Ascending aorta (tissue), 2 donors: ENCODE measurements around the gene GOLGA6A. TPM values are rescaled to one million over a fixed set of nuclear protein-coding genes. Genes with fewer than 3 reads are reported as not detected.

Experiments used
- DNase-seq, 2 donors: peaks; one replicate each; pipeline ENCODE4 v3.0.0-alpha.2; 2019; ENCODE audit warnings: low spot score in 2 of 2
- H3K27ac ChIP-seq, 2 donors: fragments of 200-600 bp; sonication (generic); one replicate each; pipeline ENCODE4 v1.5.1; 2016 to 2017; ENCODE audit warnings: mild to moderate bottlenecking in 1 of 2
- H3K27me3 ChIP-seq: fragments of 200-600 bp; sonication (generic); one replicate; pipeline ENCODE4 v1.5.1; 2017
- H3K36me3 ChIP-seq, 2 donors: fragments of 200-600 bp; sonication (generic); one replicate each; pipeline ENCODE4 v1.5.1; 2016
- H3K4me1 ChIP-seq, 2 donors: fragments of 200-600 bp; sonication (generic); one replicate each; pipeline ENCODE4 v1.5.1; 2016 to 2017; ENCODE audit warnings: mild to moderate bottlenecking in 1 of 2
- H3K4me3 ChIP-seq, 2 donors: fragments of 200-600 bp; sonication (generic); one replicate each; pipeline ENCODE4 v1.5.1; 2016 to 2017; ENCODE audit warnings: mild to moderate bottlenecking in 1 of 2
- H3K9me3 ChIP-seq, 2 donors: fragments of 200-600 bp; sonication (generic); one replicate each; pipeline ENCODE4 v1.5.1; 2016
- intact Hi-C: fragments of 100-400 bp; cut with DNase I; formaldehyde crosslinking; loops from one replicate; pipeline ENCODE4 v1.15.1; 2023
- total RNA-seq: library from RNA; depleted of rRNA; stranded (reverse); fragments of >200 nt; gene quantifications from one replicate; pipeline ENCODE4 v1.1.0, GENCODE V29; 2016
- TF ChIP-seq, protein P1 (sequence below), 3 experiments: fragments of 200-600 bp in 2 of 3; fragments of 450-650 bp in 1 of 3; sonication (generic) in 2 of 3; IDR thresholded peaks; one replicate each; pipeline ENCODE4 v1.5.1; 2016 to 2019; ENCODE audit warnings: antibody characterized with exemption in 3 of 3, mild to moderate bottlenecking in 1 of 3, moderate library complexity in 1 of 3

The GOLGA6A gene
- total RNA-seq, 1 donor from 2014 or later, result not detected

DNA sequence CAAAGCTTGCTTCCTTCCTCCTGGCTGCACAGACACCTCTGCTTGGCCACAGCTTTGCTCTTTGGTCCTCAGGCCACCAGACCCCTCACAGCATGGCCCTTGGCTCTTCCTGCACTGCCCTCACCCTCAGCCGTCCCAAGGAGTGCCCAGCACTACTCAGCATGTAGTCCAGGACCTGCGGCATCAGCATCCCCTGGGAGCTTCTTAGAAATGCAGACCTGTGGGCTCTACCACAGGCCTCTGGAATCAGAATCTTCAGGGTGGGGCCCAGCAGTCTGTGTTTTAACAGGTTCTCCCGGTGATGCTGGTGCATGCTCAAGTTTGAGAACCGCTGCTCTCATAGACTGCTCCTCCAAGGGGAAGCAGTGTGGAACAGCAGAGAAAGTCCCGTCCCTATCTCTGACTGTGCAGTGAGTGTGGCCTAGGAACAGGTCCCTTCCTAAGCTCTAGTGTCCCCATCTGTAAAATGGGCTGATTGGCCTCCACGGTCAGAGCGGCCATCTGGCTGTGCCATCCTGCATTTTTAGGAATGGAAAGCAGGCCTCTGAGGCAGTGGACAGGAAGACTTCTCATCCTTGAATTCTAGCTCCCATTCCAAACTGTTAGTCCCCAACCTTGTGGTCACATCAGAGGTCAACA lies 36.6 kb downstream of the GOLGA6A start:
- peaks cover 14 to 32% of the 10 kb centered on the region in 2 donors for H3K4me1 ChIP-seq
- no peak overlapping the region for H3K4me3 ChIP-seq
- no peak overlapping the region for H3K27ac ChIP-seq
- intact Hi-C loops, result no loop called here
- TF ChIP-seq, protein P1, sequence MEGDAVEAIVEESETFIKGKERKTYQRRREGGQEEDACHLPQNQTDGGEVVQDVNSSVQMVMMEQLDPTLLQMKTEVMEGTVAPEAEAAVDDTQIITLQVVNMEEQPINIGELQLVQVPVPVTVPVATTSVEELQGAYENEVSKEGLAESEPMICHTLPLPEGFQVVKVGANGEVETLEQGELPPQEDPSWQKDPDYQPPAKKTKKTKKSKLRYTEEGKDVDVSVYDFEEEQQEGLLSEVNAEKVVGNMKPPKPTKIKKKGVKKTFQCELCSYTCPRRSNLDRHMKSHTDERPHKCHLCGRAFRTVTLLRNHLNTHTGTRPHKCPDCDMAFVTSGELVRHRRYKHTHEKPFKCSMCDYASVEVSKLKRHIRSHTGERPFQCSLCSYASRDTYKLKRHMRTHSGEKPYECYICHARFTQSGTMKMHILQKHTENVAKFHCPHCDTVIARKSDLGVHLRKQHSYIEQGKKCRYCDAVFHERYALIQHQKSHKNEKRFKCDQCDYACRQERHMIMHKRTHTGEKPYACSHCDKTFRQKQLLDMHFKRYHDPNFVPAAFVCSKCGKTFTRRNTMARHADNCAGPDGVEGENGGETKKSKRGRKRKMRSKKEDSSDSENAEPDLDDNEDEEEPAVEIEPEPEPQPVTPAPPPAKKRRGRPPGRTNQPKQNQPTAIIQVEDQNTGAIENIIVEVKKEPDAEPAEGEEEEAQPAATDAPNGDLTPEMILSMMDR (IDR thresholded peaks at IDR 0.05), result no peak
- DNase-seq, result peak in 1 of 2 donors; percentile 60
- no peaks in the 10 kb centered on the region for H3K27me3 ChIP-seq
- H3K36me3 ChIP-seq, result peaks cover 6 to 26% of the 10 kb centered on the region in 2 donors
- H3K9me3 ChIP-seq, result no peaks in the 10 kb centered on the region

DNA sequence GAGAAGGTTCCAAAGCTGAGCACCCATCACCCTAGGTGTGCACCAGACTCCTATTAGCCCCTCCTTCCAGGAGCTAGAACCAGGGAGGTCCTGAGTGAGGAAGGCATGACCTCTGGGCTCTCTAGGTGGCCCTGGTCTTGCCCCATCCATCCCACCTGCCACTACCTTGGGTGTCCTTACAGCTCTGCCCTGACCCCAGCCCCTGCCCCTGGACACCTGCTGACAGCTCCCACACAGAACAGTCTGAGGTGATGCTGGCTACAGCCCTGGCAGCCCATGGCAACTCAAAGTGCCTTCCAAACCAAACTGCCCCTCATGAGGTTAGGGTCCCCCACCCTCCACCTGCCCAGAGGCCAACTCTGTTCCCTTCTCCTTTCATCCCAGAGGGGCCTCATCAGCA lies 37.2 kb downstream of the GOLGA6A start:
- Histone ChIP-seq H3K4me1 (peaks cover 14 to 29% of the 10 kb centered on the region in 2 donors), H3K4me3 (no peak overlapping the region), H3K27ac (no peak overlapping the region), H3K9me3 (no peaks in the 10 kb centered on the region), H3K27me3 (no peaks in the 10 kb centered on the region), H3K36me3 (peaks cover 6 to 26% of the 10 kb centered on the region in 2 donors)
- TF ChIP-seq, protein P1 (IDR thresholded peaks at IDR 0.05), result no peak
- DNase-seq, result no peak
- intact Hi-C loops, result no loop called here

DNA sequence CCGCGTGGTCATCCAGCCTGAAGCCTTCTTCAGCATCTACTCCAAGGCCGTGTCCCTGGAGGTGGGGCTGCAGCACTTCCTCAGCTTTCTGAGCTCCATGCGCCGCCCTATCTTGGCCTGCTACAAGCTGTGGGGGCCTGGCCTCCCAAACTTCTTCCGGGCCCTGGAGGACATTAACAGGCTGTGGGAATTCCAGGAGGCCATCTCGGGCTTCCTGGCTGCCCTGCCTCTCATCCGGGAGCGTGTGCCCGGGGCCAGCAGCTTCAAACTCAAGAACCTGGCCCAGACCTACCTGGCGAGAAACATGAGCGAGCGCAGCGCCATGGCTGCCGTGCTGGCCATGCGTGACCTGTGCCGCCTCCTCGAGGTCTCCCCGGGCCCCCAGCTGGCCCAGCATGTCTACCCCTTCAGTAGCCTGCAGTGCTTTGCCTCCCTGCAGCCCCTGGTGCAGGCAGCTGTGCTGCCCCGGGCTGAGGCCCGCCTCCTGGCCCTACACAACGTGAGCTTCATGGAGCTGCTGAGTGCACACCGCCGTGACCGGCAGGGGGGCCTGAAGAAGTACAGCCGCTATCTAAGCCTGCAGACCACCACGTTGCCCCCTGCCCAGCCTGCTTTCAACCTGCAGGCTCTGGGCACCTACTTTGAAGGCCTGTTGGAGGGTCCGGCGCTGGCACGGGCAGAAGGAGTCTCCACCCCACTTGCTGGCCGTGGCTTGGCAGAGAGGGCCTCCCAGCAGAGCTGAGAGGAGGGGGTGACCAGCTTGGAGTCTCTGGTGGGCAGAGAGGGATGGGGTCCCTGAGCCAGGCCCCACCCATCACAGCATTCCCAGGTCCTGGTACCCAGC lies 37.9 kb downstream of the GOLGA6A start:
- H3K9me3 ChIP-seq, result no peaks in the 10 kb centered on the region
- H3K4me1 ChIP-seq, result peaks cover 17 to 29% of the 10 kb centered on the region in 2 donors
- peaks cover 6 to 26% of the 10 kb centered on the region in 2 donors for H3K36me3 ChIP-seq

DNA sequence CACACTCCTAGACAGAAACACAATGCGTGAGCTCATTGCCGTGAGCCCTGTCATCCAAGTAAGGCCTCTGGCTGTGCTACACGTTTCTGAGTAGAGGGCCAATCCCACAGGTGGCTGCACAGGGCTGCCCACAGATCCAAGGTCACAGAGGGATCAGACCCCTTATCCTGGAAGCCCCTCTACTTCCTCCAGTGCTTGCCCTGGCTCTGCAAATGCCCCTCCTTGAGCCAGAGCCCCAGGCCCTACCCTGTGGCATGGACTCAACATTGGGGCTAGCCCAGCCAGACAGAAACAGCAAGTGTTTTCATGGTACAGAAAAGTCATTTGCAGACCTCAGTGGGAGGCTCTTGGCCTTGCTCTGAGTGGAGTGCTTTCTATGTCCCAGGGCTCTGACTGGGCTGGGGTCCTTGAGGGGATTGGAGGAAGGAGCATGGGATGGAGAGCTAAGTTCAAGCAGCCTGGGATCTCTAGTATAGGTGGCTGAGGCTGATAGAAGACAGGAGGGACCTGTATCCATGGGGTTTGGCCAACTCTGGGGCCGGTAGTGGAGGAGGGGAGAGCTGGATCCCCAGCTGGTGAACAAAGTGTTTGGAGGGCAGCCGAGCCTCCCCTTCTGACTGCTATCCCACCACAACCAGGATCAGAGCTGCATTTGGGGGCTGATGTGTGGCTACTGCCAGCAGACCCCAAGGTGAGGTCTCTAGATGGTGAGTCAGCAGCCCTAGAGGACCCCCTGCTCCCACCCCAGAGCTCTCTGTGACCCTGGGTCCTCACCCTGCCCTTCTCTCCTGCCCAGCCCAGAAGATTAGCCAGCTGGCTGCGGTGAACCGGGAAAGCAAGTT lies 38.7 kb downstream of the GOLGA6A start:
- TF ChIP-seq, protein P1 (IDR thresholded peaks at IDR 0.05), result no peak
- peaks cover 6 to 26% of the 10 kb centered on the region in 2 donors for H3K36me3 ChIP-seq
- peak overlapping the region; percentile 34 to 60 for H3K27ac ChIP-seq
- peaks cover 18 to 30% of the 10 kb centered on the region in 2 donors for H3K4me1 ChIP-seq
- intact Hi-C loops, result no loop called here
- H3K9me3 ChIP-seq, result no peaks in the 10 kb centered on the region
- peak in 1 of 2 donors; percentile 52 for DNase-seq
- H3K4me3 ChIP-seq, result no peak overlapping the region
- no peaks in the 10 kb centered on the region for H3K27me3 ChIP-seq

More for the DNA sequence above, 37.9 kb downstream of the GOLGA6A start:
- Histone ChIP-seq H3K4me3 (no peak overlapping the region), H3K27ac (peak overlapping the region; percentile 34 to 60), H3K27me3 (no peaks in the 10 kb centered on the region)
- TF ChIP-seq, protein P1 (IDR thresholded peaks at IDR 0.05), result no peak
- intact Hi-C loops, result no loop called here
- peak in 1 of 2 donors; percentile 76 for DNase-seq
